Measurements from ENCODE around the gene EVI2A. TPM values are rescaled to one million over a fixed set of nuclear protein-coding genes. Genes with fewer than 3 reads are reported as not detected.
"Not testable (repeated sequence)": the region's sequence is repeated elsewhere in the genome, so short reads cannot be mapped to it uniquely, and the experiment has no call there.

The EVI2A gene
- total RNA-seq, 1 donor from 2014 or later: not detected

DNA sequence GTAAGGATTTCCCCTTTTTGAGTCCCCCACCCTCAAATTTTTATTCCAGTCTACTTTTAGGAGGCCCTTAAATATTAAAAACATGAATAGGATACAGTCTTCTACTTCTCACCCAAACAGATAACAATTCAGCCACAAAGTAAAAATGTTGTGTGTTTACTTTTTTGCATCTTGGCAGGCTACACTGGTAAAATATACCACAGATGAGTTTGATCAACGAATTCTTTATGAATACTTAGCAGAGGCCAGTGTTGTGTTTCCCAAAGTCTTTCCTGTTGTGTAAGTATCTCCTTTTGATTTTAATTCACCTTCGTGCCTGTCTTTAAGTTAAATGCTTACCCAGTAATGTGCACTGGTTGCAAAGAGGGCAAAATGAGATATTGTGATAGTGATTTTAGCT is 35.7 kb upstream of the EVI2A start:
- FAIRE-seq: no peak
- no peaks in the 10 kb centered on the region for H3K27me3 ChIP-seq (ENCODE audit: control insufficient read depth, insufficient read depth, low read length)
- DNase-seq (ENCODE audit: low read depth): no peak
- peaks cover 3% of the 10 kb centered on the region for H3K36me3 ChIP-seq (ENCODE audit: control insufficient read depth, insufficient read depth, low read length)
- H3K4me3 ChIP-seq (ENCODE audit: low read depth, low read length): no peak overlapping the region
- TF ChIP-seq, protein P1, sequence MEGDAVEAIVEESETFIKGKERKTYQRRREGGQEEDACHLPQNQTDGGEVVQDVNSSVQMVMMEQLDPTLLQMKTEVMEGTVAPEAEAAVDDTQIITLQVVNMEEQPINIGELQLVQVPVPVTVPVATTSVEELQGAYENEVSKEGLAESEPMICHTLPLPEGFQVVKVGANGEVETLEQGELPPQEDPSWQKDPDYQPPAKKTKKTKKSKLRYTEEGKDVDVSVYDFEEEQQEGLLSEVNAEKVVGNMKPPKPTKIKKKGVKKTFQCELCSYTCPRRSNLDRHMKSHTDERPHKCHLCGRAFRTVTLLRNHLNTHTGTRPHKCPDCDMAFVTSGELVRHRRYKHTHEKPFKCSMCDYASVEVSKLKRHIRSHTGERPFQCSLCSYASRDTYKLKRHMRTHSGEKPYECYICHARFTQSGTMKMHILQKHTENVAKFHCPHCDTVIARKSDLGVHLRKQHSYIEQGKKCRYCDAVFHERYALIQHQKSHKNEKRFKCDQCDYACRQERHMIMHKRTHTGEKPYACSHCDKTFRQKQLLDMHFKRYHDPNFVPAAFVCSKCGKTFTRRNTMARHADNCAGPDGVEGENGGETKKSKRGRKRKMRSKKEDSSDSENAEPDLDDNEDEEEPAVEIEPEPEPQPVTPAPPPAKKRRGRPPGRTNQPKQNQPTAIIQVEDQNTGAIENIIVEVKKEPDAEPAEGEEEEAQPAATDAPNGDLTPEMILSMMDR (IDR thresholded peaks at IDR 0.05; ENCODE audit: insufficient read depth, low read length, severe bottlenecking): no peak

DNA sequence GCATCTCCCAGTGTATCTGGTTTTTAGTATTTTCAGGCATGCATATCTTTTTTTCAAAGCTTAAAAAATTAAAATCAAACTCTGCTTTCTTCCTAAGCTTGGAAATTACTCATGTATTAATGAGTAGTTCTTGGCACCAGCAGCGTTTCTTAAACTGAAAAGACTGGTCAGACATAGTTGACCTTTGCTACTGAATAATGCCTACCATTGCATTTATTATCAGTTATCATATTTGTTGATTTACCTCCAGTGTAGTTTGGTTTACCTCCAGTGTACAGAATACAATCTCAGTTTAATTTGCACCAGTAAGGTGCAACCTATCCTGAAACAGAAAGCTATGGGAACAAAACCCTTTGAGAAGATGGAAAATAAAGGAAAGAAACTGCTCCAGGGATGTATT is 34.5 kb upstream of the EVI2A start:
- no peaks in the 10 kb centered on the region for H3K27me3 ChIP-seq (ENCODE audit: control insufficient read depth, insufficient read depth, low read length)
- no peak for FAIRE-seq
- DNase-seq (ENCODE audit: low read depth): no peak
- TF ChIP-seq, protein P1 (IDR thresholded peaks at IDR 0.05; ENCODE audit: insufficient read depth, low read length, severe bottlenecking): no peak
- H3K4me3 ChIP-seq (ENCODE audit: low read depth, low read length): no peak overlapping the region
- peaks cover 4% of the 10 kb centered on the region for H3K36me3 ChIP-seq (ENCODE audit: control insufficient read depth, insufficient read depth, low read length)

DNA sequence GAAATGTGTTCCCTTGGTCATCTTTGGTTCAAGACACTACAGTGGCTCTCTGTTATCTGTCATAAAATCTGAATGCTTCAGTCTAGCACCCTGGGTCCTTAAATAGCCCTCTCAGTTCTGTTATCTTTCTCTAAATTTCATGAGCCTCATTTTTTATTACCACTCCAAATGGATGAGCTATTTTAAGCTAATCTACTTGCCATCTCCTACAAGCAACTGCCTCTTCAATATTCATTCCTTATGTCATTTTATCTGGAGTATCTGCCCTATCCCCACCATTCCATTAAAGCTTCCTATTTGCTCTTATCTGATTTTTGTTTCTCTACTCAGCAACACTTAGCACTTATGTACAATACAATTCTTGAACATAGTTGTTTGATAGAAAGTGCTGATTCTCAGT is 28.0 kb upstream of the EVI2A start:
- DNase-seq (ENCODE audit: low read depth) (no peak), FAIRE-seq (no peak)
- TF ChIP-seq, protein P1 (IDR thresholded peaks at IDR 0.05; ENCODE audit: insufficient read depth, low read length, severe bottlenecking): no peak
- no peaks in the 10 kb centered on the region for H3K27me3 ChIP-seq (ENCODE audit: control insufficient read depth, insufficient read depth, low read length)
- H3K36me3 ChIP-seq (ENCODE audit: control insufficient read depth, insufficient read depth, low read length): peaks cover 1% of the 10 kb centered on the region
- no peak overlapping the region for H3K4me3 ChIP-seq (ENCODE audit: low read depth, low read length)

DNA sequence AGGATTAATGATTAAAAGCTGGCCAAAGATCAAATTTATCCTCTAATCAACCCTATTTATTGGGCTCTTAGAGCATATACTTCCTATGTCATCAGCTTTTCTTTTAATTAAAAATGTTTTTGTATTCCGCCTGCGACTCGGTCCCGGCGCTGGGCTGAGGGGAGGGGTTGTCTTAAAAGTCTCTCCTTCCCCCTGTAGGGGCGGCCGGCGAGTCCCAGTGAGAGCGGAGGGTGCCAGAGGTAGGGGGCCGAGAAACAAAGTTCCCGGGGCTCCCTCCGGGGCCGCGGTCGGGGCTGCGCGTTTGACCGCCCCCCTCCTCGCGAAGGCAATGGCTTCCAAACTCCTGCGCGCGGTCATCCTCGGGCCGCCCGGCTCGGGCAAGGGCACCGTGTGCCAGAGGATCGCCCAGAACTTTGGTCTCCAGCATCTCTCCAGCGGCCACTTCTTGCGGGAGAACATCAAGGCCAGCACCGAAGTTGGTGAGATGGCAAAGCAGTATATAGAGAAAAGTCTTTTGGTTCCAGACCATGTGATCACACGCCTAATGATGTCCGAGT is 23.8 kb upstream of the EVI2A start:
- H3K36me3 ChIP-seq (ENCODE audit: control insufficient read depth, insufficient read depth, low read length); DNase-seq (ENCODE audit: low read depth); FAIRE-seq: not testable (repeated sequence)

DNA sequence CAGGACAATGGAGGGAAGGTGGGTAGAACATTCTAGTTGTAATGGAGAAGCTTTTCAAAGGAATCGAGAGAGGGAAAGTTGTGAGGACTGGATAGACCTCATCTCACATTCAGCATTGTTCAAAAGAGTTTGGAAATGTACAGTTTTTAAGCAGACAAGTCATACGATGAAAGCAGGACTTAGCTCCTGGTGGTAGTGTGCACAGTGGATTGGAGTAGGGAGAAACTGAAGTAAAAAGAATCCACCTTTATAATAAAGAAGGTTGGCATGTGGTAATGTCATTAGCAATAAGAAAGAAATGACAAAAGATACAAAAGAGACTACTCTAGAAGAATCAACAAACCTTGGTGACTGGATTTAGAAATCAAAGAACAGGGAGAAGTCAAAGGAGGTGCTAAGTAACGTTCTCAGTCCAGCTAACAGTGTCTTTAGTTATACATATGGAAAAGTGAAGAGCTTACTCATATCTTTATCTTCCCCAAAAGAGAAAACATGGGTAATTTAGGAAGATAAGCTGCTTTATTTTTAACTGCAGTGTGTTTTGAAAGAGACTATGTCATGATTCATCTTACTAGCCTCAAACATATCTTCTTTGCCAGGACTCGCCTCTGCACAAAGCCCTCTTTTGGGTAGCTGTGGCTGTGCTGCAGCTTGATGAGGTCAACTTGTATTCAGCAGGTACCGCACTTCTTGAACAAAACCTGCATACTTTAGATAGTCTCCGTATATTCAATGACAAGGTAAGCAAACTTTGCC is 18.7 kb upstream of the EVI2A start:
- DNase-seq (ENCODE audit: low read depth): peak; percentile 82

More for the DNA sequence above, 23.8 kb upstream of the EVI2A start:
- not testable (repeated sequence) for H3K4me3 ChIP-seq (ENCODE audit: low read depth, low read length); H3K27me3 ChIP-seq (ENCODE audit: control insufficient read depth, insufficient read depth, low read length)

DNA sequence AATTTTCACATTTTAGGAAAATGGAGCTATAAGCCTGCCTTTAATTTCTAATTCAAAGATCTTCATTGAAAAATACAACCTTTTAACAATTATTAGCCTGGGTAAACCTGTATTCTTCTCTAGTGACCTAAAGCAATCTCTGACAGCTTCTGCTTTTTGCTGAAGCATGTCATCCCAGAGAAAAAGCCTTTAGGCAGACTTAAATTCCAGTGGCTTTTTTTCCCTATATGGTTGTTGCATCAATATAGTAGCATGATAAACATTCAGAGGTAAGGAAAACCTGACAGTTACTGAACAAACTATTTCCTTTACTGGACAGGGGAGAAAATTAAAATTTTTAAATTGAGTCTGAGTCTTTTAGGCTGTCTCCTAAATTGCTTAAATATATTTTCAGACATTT is 7.8 kb upstream of the EVI2A start:
- Histone ChIP-seq H3K4me3 (ENCODE audit: low read depth, low read length) (no peak overlapping the region), H3K27me3 (ENCODE audit: control insufficient read depth, insufficient read depth, low read length) (no peaks in the 10 kb centered on the region), H3K36me3 (ENCODE audit: control insufficient read depth, insufficient read depth, low read length) (no peaks in the 10 kb centered on the region)
- peak; percentile 28 for DNase-seq (ENCODE audit: low read depth)
- TF ChIP-seq, protein P1 (IDR thresholded peaks at IDR 0.05; ENCODE audit: insufficient read depth, low read length, severe bottlenecking): no peak
- FAIRE-seq: no peak

More for the DNA sequence above, 18.7 kb upstream of the EVI2A start:
- Histone ChIP-seq H3K27me3 (ENCODE audit: control insufficient read depth, insufficient read depth, low read length) (no peaks in the 10 kb centered on the region), H3K4me3 (ENCODE audit: low read depth, low read length) (no peak overlapping the region), H3K36me3 (ENCODE audit: control insufficient read depth, insufficient read depth, low read length) (peaks cover 4% of the 10 kb centered on the region)
- TF ChIP-seq, protein P1 (IDR thresholded peaks at IDR 0.05; ENCODE audit: insufficient read depth, low read length, severe bottlenecking): no peak
- no peak for FAIRE-seq

Measured in bronchial epithelial cell (primary cell).